ENCODE data around the gene OVCH1.

DNA sequence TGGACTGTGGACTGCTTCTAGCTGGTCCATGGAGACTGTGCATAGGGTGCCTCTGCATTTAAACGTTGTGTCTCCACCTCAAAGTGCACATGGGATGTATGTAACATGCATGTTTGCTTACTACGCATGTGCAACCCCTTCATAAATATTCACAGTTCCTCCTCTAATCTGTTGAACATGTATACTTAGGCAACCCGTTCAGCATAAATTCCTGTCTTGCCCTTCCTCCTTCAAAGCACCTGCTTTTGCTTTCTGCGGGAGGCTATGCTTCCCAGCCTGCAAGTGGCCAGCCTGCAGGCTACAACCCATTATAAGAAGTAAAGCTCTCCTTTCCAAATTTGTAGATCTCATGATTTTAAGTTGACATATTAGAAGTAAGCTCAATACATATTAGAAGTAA, 33.0 kb upstream of the OVCH1 start:
- TF ChIP-seq, protein P1, sequence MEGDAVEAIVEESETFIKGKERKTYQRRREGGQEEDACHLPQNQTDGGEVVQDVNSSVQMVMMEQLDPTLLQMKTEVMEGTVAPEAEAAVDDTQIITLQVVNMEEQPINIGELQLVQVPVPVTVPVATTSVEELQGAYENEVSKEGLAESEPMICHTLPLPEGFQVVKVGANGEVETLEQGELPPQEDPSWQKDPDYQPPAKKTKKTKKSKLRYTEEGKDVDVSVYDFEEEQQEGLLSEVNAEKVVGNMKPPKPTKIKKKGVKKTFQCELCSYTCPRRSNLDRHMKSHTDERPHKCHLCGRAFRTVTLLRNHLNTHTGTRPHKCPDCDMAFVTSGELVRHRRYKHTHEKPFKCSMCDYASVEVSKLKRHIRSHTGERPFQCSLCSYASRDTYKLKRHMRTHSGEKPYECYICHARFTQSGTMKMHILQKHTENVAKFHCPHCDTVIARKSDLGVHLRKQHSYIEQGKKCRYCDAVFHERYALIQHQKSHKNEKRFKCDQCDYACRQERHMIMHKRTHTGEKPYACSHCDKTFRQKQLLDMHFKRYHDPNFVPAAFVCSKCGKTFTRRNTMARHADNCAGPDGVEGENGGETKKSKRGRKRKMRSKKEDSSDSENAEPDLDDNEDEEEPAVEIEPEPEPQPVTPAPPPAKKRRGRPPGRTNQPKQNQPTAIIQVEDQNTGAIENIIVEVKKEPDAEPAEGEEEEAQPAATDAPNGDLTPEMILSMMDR (IDR thresholded peaks at IDR 0.05; ENCODE audit: low read depth, low read length), result no peak
- TF ChIP-seq, protein P2, sequence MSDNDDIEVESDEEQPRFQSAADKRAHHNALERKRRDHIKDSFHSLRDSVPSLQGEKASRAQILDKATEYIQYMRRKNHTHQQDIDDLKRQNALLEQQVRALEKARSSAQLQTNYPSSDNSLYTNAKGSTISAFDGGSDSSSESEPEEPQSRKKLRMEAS (IDR thresholded peaks at IDR 0.05; ENCODE audit: low read depth, low read length), result peak; percentile 10; the same call in 1 of the 2 replicates
- TF ChIP-seq POLR2A (IDR thresholded peaks at IDR 0.05; ENCODE audit: extremely low read depth, insufficient read length), result no peak
- TF ChIP-seq MYC (IDR thresholded peaks at IDR 0.05; ENCODE audit: low read depth, low read length), result no peak

Measured in NB4 (cell line).